GM18517 (cell line): ENCODE data around the gene BIN1.

ENCODE experiments used
- ATAC-seq: cut with Tn5 transposase; IDR thresholded peaks from one replicate; pipeline ENCODE4 v1.9.1; 2021; ENCODE audit warnings: mild to moderate bottlenecking, moderate library complexity; ENCODE audit not compliant: unreplicated experiment

Gene BIN1

DNA sequence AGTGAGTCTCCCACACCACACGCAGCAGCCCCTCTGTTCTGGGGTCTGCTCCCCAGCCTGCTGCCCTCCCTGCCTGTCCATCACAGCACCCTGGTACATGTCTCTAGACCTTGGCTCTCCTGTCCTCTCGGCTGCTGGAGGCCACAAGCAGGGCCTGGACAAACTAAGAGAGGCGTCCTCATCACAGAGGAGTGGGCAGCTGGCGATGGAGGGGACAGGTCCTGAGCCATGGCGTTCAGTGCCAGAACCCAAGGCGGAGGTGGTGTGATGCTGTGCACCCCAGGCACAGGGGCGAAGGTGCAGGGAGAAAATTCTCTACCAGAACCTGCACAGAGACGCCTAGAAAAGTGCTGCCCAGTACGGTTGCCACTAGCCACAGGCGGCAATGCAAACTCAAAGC lies 47.4 kb downstream of the BIN1 start:
- ATAC-seq = no peak

DNA sequence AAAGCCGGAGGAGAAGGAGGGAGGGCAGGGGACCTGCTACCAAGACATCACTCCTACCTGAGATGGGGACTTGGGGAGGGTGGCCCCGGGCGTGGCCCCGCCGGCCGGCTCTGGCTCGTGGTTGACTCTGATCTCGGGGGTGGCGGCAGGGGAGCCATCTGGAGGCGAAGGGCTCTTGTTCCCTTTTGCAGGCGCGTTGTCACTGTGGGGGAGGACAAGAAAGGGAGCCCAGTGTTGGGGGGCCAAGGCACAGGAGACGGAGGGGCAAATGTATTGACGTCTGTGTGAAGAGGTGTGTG lies 48.1 kb downstream of the BIN1 start:
- no peak for ATAC-seq

DNA sequence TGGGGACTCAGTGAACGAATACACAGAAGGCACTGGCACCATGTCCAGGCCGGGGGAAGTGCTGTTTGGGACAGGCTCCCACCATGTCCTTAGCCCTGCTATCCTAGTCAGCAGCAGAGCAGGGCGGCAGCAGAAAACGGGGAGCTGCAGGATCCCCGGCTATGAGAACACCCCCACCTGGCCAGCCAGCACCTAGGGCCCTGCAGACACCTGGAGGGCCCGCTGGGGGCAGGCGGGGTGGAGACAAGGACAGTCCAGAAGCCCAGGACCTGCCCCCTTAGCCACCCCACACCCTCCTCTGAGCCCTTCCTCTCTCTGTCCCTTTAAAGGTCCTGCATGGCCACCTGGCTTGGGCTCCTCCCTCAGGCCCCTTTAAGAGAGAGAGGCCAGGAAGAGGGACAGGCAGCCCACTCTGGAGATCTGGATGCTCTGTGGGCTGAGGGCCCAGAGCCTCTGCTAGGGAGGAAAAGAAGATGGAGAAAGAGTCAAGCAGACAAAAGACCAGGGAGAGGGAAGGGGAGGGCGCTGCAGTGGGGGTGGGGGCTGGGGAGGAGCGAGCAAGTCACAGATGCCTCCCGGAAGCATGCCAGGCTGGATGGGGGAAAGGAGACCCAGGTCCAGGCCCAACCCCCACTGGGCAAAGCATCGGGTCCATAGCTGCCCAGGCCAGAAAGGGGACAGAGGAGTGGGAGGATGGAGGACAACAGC lies 48.6 kb downstream of the BIN1 start:
- ATAC-seq = no peak

DNA sequence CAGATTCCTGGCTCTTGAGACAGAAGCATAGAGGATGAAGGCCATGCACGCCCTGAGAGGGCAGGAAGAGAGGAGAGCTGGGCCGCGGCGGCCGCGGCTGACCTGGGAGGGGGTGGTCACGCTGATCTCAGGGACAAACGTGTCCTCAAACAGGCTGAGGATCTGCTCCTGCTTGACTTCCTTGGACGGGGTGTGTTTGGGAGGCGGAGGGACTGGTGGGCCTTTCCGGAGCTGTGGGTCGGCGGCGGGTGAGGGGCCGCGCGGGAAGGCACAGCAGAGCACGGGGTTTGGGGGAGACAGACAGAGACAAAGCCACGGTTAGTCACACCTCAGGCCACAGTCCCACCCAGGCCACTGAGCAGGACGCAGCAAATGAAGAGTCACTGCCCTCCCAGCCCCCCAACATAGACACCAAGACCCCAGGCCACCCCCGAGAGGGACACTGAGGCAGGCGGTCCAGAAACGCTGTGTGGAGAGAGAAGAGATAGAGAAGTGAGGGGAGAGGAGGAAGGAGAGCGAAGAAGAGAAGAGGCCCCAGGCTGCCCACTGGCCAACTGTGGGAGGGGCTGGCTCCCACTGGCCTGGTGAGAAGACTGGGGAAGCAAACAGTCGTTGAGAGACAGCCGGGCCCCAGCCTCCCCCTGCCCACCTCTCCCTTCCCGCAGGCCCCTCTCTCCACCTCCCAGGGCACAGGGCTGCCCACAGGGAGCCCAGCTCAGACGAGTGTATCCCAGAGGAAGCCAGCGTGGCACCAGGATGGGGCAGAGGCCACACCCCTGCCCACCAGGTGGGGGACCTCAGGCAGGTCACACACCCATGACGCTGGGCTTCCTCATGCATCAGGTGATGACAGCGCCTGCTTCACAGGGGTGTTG lies 49.3 kb downstream of the BIN1 start:
- ATAC-seq = no peak

DNA sequence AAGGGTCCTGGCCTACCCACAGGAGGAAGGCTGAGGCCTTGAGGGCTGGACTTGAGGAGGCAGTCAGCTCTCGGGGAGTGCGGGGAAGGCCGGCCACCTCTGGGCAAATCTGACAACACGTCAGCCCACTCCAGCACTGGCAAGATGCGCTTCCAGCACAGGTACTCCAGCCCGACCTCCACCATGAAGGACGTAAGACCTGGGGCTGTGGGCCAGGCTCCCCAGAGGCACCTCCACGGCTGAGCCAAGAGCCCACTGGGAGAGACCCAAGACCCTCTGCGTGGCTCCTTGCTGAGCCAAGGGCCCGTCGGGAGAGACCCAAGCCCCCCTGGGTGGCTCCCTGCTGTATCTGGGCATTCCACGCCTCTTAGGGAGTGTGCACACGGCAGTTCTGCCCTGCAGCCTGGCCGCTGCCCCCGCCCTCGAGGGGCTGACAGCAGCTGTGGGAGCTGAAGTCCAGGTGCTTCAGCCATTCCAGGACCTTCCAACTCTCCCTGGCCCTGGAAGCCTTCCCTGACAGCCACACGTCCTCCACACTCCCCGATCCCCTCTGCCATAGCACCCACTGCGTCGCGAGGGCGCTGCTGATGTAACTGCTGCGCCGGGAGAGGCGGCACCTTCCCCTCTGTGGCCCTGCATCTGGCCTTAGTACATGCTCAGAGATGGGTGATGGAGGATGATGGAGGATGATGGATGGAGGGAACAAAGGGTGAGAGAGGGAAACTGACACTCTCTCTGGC lies 50.2 kb downstream of the BIN1 start:
- no peak for ATAC-seq

DNA sequence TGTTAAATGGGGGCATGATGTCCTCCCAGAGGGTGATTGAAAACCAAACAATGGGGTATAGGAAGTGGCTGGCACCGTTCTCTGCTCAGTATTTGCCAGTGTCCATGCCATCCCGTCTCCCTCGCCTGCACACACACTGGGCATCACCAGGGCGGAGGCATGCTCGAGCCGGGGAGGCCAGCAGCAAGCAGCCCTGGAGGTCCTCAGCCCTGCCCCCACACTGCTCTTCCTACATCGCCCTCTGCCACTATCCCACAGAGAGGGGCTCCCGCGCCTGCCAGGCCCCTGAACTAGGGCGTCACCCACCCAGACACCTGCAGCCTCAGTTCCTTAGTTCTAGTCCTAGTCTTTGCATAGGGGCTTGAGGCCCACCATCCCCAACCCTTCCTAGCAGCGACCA lies 50.9 kb downstream of the BIN1 start:
- no peak for ATAC-seq

DNA sequence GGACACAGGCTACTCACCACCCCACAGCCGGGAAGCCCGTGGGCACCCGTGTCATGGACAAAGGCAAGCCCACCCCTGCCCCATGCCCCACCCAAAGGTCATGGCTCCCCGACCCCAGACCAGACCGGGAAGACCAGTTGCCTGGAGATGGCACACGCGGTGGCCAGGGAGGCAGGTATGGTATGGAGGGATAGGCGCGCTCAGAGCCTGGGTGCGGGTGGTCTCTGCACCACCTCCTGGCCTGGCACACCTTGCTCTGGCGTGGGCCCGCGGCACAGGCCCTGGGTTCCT lies 51.2 kb downstream of the BIN1 start:
- ATAC-seq = no peak

DNA sequence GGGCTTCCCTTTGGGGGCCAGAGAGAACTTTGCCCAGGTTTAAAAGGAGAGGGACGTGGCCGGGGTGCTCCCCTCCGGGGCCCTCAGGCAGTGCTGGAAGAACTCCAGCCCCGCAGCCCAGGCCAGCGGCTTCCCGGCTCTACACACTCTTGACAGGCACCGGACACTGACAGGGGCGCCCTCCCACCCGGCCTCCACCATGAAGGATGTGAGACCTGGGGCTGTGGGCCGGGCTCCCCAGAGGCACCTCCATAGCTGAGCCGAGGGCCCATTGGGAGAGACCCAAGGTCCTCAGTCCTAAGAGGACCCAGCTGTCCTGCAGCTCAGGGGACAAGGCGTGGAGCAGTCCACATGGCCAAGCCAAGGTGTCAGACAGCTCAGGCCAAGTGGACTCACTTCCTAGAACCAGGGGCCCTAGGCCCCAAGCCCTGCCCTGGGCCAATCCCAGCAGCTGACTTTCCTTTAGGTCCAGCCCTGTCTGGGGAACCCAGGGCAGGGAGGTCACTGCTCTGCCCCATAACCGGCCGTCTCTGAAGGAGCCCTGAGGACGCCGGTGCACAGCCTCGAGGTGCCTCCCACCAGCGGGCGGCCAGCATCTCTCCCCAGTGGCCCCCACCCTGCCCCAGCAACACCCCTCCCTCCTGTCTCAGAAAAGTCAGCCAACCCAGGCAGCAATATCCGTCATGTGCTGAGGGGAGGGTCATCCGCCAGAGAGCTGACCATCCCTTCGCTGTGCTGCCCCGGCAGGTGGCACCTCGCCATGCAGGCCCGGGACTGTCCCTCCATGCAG lies 51.8 kb downstream of the BIN1 start:
- ATAC-seq = no peak

DNA sequence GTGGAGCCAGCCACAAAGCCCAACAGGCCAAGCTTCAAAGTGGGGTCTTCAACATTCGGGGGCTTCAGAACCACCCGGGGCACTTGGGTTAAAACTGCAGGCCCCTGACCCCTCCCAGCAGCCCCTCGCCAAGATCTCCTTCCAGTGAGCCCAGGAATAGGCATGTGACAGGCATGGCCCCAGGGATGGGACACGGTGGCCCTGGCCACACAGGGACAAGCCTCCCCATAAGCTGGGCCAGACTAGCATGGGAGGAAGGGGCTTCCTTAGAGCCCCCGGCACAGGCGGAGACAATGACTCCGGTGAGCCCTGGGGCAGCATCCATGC lies 52.4 kb downstream of the BIN1 start:
- ATAC-seq = no peak

DNA sequence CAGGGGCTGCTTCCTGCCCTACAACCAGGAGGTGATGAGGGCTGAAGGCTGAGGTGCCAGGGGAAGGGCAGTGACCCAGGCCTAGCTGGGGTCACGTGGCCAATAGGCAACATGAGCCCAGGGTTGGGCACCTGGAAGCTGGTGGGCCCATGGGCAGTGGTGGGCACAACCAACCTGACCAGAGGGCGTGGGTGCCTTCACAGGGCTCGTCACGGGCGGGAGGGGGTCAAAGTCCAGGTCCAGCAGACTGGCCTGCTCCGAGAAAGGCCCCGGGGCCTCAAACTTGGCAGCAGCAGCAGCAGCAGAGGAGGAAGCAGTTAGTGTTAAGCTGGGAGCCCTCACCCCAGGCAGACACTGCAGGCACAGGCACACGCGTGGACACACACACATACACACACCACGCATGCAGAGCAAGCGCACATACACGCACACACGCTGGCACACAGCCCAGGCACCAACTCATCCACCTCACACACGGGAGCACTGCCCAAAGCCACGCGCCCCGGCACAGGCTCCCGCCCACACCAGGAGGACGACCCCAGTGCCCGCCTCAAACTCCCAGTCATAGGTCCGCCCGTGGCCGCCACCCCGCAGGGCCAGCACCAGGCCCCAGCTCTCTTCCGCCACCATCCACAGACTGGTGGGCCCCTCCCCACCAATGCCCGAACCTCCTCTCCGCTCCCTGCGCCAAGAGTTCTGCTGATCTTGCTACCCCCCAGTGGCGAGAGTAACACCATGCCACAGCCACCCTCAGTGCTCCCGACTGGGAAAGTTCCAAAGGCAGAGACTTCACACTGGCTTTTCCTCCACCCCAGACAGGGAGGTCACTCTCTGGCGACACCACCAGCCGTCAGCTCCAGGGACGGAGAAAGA lies 53.0 kb downstream of the BIN1 start:
- ATAC-seq = no peak

DNA sequence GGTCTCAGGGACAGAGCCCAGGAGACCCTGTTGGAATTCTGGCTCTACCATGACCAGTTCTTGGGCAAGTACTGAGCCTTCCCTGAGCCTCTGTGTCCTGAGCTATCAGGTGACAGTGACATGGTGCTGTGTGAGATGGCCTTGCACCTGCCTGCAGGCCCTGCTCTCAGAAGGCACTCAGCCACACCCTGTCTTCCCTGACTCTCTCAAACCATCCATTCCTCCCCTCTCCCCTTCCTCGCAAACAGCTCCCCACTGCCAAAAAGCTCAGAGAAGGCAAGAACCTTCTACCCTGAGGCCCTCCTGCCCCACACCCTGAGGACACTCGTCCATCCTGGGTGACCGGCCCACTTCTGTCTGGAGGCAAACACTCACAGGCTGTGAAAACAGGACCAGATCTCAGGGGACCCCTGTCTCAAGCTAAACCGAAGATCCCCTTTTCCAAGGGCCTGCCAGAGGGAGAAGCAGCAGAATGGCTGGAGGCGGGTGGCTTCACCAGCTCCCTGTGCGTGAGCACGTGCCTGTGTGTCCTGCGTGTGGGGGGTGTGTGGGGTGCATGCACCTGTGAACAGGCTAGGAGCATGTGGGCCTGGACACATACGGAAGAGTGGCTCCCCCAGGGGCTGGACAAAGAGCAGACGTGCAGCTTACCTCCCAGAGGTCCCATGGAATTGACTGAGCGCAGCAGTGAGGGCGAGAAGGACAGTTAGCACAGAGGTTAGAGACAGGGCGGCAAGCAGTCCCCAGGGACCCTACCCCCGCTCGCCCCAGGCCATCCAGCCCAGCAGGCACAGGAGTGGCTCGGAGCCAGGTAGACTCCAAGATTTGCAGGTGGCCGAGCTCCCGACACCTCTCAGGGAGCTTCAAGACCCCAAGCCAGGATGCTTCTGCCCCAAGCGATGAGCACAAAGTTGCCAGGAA lies 53.9 kb downstream of the BIN1 start:
- ATAC-seq = no peak

DNA sequence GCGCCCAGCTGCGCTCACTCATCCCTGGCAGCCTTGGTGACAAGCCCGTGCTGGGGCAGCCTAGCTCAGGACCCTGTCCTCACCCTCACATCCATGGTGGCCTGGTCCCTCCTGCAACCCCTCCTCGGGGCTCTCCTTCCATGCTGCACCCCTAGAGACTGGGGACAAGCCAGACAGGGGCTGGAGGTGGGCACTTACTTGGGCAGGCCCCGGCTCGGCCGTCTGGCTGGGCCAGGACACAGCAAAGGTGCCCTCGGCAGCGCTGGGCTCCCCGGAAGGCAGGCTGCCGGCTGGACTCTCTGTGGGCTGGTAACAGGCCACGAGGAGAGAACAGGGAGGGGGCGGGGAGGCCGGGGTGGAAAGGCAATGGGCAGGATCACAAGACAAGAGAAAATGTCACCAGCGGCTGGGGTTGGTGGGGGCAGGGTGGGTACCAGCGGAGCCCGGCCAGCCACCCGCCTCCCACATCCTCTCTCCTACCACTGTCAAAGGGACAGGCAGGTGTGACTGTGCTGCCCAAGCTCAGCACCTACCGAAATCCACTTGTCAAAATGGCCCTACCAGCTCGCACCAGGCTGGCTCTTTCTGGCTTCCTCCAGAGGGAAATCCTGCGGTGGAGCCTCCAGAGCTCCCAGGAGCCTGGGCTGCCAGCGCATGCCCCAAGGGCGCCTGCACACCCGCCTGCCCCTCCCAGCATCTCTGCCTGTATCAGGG lies 54.7 kb downstream of the BIN1 start:
- ATAC-seq = no peak

DNA sequence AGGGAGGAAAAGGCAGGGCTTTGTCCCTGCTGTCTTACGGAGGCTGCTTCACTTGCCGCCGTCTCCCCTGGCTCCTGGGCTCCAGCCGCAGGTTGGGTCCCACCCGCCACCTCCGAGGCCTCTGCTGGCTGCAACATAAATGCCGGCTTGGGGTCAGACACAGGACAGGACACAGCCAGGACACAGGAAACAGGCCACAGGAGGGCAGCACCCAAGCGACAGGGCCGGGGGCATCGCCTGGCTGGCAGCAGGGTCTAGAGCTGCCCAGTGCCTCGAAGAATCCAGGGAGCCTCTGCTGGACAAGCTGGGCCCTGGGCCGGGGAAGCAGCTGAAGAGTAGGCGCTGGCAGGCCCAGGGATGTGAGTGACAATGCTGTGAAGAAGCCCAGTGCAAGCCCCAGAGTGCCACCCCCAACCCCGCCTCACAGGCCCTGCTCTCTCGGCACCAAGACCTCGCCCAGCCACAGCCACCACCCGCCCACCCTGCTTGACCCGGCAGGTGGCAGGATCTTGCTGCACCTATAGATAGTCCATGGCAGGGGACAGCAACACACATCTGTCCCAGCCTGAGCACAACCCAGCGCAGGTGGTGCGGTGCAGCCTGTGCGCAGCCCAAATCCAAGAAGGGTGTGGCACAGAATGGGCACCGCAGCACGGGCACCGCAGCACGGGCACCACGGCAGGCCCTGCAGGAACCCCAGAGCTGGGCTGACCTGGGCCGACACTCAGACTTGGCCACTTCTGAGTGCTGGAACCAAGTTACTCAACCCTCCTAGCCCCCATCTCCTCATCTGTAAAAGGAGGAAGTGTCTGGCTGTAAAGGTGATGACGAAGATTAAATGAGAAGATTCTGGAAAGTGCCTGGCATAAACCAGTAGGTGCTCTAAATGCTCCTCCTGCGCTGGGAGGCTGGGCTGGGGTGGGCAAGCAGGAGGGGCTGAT lies 55.6 kb downstream of the BIN1 start:
- ATAC-seq = no peak

DNA sequence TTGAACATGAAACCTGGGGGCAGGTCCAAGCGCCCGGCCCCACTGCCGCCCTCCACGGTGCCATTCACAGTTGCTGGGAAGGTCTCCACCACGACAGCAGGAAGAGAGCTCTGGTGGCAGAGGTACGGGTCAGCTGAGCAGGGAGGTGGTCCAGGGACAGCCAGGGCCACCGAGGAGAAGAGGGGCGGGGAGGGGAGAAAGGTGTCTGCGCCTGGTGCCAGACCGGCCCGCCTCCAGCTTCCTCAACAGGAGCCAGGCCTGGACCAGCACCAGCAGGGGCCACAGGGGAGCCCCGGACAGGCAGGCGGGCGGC lies 56.2 kb downstream of the BIN1 start:
- ATAC-seq = no peak

DNA sequence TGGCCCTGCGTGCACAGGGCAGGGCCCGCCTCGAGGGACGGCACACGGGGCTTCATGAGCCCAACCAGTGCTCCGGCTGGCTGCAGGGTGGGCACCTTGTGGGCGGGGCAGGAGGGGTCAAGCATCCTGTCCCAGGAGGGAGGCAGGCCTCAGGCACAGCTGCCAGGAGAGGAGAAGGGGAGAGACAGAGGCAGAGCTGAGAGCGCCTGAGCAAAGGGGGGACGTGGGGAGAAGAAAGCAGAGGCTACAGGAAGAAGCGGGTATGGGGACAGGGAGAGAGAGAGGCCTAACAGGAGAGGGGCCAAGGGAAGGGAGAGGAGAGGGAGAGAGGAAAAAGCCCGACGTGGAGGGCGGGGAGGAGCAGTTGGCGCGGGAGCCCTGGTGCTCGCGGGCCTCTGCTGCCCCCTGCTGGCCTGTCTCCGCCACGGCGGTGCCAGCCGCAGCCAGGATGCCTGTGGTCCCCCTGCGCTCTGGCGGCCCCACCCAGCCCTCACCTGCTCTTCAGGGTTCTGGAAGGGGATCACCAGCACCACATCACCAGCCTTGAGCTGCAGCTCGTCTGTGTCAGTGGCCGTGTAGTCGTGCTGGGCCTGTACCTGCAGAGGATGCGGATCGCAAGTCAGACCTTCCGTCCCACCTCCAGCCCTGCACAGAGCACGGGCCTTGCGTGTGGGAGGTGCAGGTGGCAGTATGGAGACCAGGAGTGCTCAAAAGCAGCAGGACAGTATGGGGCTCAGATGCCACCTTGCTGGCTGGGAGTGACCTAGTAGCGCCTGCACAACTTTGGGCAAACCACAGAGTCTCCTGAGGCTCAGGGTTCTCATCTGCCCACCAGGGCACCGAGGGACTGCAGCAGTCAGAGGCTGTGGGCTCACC lies 56.8 kb downstream of the BIN1 start:
- ATAC-seq = no peak

DNA sequence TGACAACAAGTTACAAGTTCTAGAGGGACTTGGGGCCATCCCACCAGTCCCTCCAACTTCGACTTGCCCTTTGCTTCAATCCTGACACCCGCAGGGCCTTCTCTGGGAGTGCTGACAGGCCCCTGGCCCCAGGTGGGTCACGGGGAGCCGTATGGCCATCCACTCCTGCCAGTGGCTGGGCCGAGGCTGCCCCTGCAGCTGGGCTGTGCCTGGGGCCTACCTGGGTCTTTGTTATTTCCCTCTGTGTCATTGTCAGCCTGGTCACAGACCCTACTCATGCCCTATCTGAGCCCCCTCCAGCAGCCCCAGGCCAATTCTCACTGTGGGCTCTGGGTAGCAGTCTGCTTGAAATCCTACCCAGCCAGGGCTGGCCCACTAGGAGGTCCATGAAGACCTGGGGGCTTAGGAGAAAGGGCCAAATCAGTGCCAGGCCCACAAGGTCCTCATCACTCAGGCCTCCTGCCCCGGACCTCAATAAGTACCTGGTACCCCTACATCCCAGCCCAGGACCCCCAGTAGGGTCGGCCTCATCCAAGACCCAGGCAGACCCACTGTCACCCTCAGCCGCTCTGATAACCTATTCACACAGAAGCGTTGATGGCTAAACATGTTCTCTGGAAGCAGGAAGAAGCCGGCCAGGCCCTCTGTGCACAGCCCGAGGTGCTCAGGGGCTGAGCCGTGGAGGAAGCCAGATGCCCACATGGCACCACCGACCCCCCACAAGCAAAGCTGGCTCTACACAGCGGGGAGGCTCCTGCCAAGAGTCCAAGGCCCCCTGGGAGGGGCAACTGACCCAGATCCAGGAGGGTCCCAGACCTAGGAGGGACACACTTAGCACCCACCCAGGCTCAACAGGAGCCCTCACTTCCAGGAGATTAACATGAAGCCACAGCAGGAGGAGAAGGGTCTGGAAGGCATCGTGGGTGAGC lies 57.7 kb downstream of the BIN1 start:
- no peak for ATAC-seq
